Measurements from ENCODE around the gene RPL7L1.

Gene RPL7L1

DNA sequence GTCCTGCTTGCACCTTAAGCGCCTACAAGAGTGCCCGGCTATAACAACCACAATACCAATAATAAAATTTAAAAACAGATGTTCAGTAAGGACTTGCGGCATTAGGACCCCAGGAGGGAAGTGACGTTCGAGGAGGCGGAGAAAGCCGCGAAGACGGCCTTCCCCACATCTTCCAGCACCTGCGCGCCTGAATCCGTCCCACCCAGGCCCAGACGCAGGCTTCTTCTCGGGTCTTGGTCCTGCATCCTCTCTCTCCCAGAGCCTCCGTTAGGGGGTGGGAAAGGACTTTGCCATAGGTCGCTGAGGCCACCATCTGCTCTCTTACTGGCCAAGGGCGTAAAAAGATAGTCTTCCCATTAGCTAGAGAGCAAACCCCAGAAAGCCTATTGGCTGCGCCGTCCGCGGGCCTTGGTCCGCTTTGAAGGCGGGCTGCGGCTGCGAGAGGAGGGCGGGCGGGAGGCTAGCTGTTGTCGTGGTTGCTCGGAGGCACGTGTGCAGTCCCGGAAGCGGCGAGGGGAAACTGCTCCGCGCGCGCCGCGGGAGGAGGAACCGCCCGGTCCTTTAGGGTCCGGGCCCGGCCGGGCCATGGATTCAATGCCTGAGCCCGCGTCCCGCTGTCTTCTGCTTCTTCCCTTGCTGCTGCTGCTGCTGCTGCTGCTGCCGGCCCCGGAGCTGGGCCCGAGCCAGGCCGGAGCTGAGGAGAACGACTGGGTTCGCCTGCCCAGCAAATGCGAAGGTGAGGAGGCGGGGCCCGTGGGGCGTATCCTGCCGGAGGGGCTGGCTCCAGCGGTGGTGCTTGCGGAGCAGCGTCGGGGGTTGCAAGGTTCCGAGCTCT is 49.8 kb downstream of the RPL7L1 start, which contains the start of gene CNPY3:
CNPY3 (plus strand) TSS at position 495 of the 835 bp plus-strand sequence; CDS start at position 586, 91 bp downstream.
- peak; percentile 72 to 84 for DNase-seq (ENCODE audit: low read depth in 2 of 2, low spot score in 1 of 2)

DNA sequence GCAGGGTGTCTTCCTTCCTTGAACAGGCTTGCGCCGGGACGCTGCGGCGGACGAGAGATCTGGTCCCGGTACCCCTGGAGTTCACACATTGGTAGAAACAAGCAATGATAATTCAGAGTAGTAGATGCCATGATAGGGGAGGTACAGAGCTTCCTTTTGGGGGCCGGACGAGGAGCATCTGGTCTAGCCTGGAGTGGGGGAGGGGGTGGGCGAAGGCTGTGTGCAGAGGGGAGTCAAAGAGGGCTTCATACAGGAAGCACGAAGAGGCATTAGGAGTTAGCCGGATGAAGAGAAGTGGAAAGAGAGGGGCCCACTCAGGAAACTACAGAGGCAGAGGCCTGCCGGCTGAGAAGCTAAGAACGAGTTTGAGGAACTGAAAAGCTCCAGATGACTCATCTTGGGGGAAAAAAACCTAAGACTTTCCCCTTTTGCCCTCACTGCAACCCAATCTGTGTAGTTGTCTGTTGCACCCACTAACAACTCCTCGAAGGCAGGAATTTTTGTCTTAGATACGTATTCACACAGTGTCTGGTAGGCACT is 50.5 kb downstream of the RPL7L1 start:
- DNase-seq (ENCODE audit: low read depth in 2 of 2, low spot score in 1 of 2) = peak in 1 of 2 donors; percentile 39

DNA sequence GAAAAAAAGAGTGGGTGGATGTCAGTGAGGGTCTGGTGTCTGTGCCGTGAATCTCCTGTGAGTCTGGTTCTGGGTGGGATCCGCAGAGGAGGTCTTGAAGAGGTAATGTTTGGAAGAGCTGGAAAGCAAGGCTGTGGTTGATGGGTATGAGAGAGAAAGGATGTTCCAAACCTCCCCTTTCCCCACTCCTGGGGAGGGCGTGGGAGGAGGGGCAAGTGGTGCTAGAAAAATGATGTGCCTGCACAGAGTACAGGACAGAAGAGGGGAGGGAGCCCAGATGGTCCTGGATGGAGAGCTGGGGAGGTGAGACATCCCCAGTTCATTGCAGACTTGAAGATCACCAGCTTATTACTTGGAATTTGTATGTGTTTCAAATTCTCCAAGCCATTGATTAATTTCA is 53.0 kb downstream of the RPL7L1 start:
- no peak for DNase-seq (ENCODE audit: low read depth in 2 of 2, low spot score in 1 of 2)

DNA sequence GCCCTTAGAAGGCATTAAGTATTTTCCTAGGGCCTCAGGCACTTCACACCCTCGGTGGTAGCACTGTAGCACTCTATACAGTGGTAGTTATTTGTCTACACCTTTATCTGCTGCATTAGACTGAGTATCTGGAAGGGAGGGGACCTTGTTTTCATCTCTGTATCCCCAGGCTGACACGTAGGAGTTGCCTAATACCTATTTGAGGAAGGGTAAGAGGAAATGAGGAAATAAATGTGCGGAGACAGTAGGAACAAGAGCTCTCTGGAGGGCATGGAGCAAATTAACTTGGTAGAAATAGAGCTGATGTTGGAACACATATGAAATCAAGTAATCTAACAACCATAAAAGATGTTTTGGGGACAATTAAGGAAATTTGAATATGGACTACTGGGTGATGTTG is 53.8 kb downstream of the RPL7L1 start:
- no peak for DNase-seq (ENCODE audit: low read depth in 2 of 2, low spot score in 1 of 2)

DNA sequence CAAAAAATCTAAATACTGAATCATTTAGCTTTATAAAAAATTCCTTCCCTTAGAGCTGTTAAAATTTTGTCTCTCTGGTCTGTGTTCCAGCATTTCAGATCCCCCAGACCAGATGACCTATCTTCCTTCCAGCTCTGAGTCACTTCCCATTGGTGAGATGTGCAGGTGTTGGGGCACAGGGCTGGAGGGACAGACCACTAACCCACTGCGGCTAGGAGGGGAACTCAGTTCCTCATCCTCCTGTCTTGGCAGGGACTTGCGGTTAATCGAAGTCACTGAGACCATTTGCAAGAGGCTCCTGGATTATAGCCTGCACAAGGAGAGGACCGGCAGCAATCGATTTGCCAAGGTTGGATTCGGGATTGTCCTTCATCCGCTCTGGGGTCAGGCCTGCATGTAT is 55.9 kb downstream of the RPL7L1 start:
- DNase-seq (ENCODE audit: low read depth in 2 of 2, low spot score in 1 of 2) = no peak

DNA sequence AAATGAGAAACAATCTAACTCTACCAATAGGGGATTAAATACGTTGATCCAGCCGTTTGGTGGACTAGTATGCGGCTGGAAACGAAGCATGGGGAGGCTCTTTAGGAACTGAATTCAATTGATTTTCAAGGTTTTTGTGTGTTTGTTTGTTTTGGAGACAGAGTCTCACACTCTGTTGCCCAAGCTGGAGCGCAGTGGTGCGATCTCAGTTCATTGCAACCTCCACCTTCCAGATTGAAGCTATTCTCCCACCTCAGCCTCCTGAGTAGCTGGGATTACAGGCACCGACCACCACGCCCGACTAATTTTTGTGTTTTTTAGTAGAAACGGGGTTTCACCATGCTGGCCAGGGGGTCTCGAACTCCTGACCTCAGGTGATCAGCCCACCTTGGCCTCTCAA is 57.0 kb downstream of the RPL7L1 start:
- no peak for DNase-seq (ENCODE audit: low read depth in 2 of 2, low spot score in 1 of 2)

DNA sequence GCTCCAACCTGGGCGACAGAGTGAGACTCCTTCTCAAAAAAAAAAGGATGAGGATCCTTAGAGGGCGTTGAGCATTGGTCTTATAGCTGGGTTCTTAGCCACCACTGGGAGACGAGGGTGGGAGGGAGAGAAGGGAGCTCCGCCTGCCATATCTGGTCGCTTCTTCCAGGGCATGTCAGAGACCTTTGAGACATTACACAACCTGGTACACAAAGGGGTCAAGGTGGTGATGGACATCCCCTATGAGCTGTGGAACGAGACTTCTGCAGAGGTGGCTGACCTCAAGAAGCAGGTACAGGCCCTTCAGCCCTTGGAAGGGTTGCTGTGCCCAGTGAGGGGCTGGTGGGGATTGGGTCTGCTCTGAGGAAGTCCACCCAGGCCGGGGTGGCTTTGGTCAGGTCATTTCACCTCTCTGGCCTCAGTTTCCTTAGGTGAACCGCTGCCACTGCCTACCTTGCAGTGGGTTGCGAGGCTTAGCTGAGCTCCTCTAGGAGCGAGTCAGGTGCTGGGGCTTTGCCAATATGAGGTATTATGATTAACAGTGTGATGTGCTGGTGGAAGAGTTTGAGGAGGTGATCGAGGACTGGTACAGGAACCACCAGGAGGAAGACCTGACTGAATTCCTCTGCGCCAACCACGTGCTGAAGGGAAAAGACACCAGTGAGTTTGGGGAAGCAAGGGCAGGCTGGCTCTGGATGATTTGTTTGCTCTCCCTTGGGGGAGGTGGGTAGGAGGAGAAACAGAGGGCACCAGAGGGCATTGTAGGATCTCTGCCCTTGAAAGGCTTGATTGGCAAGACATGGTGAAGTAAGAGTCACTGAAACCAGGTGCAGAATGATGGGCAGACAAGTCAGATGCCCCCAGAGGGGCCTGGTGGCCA is 58.4 kb downstream of the RPL7L1 start:
- DNase-seq (ENCODE audit: low read depth in 2 of 2, low spot score in 1 of 2) = no peak

DNA sequence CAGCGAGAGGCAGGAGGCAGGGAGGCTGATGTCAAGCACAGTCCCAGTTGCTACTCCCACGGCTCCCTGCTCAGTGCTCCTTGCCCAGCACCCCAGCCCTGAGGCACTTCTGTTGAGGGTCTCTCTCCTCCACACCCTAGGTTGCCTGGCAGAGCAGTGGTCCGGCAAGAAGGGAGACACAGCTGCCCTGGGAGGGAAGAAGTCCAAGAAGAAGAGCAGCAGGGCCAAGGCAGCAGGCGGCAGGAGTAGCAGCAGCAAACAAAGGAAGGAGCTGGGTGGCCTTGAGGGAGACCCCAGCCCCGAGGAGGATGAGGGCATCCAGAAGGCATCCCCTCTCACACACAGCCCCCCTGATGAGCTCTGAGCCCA is 59.0 kb downstream of the RPL7L1 start:
- no peak for DNase-seq (ENCODE audit: low read depth in 2 of 2, low spot score in 1 of 2)

DNA sequence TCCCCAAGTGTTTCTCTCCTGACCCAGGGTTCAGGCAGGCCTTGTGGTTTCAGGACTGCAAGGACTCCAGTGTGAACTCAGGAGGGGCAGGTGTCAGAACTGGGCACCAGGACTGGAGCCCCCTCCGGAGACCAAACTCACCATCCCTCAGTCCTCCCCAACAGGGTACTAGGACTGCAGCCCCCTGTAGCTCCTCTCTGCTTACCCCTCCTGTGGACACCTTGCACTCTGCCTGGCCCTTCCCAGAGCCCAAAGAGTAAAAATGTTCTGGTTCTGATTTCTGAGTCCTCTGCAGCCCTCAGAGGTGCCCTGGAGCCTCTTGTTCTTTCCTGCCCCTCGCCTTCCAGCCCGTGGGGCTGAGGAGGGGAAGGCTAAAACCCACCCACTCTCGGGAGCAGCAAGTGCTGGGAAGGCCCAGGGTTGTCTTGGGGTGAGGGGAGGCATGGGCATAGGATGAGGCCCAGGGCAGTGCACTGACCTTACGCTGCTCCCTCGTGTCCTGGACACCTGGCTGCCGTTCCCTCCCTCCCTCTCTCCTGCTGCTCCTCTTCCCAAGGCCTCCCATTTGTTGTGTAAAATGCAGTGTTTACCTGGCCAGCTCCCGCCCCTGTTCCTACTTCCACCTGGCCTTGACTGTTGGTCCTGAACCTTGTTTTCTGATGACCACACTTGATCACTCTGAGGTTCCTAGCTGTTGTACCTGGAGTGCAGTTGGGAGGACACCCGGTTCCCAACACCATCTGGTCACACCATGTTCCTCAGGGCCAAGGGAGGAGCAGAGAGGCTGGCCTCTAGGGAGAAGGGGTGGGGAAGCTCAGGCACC is 59.8 kb downstream of the RPL7L1 start:
- DNase-seq (ENCODE audit: low read depth in 2 of 2, low spot score in 1 of 2) = no peak
